Measurements from ENCODE around the gene ABHD17A. TPM values are rescaled to one million over a fixed set of nuclear protein-coding genes. Genes with fewer than 3 reads are reported as not detected.
"Not testable (repeated sequence)": the region's sequence is repeated elsewhere in the genome, so short reads cannot be mapped to it uniquely, and the experiment has no call there.

Gene ABHD17A
- total RNA-seq, 1 donor from 2014 or later, result 78.9 TPM

- DNase-seq (ENCODE audit: low spot score) (no peak), ATAC-seq (no peak)
- intact Hi-C loops (cut with DNase I), result no loop called here
Measured at GRCh38 chr19:1912760-1913505, 27.6 kb upstream of the ABHD17A start.

GRCh38 chr19:1911995-1912394, 26.7 kb upstream of the ABHD17A start:
- DNase-seq (ENCODE audit: low spot score) (no peak), ATAC-seq (no peak)
- intact Hi-C loops (cut with DNase I), result no loop called here

- DNase-seq (ENCODE audit: low spot score) (no peak), ATAC-seq (no peak)
- intact Hi-C loops (cut with DNase I), result no loop called here
Measured at GRCh38 chr19:1911098-1911497, 25.8 kb upstream of the ABHD17A start.

- ATAC-seq (no peak), DNase-seq (ENCODE audit: low spot score) (no peak)
- intact Hi-C loops (cut with DNase I), result no loop called here
Measured at GRCh38 chr19:1910177-1910576, 24.9 kb upstream of the ABHD17A start.

GRCh38 chr19:1909761-1910080, 24.4 kb upstream of the ABHD17A start:
- no peak for ATAC-seq
- intact Hi-C loops (cut with DNase I), result no loop called here
- DNase-seq (ENCODE audit: low spot score), result no peak

- intact Hi-C loops (cut with DNase I), result no loop called here
- no peak for ATAC-seq
- no peak for DNase-seq (ENCODE audit: low spot score)
Measured at GRCh38 chr19:1908364-1908678, 23.0 kb upstream of the ABHD17A start.

GRCh38 chr19:1907563-1908363, 22.5 kb upstream of the ABHD17A start:
- ATAC-seq, result no peak
- no peak for DNase-seq (ENCODE audit: low spot score)
- intact Hi-C loops (cut with DNase I), result no loop called here

GRCh38 chr19:1906985-1907562, 21.8 kb upstream of the ABHD17A start:
- ATAC-seq (no peak), DNase-seq (ENCODE audit: low spot score) (no peak)
- intact Hi-C loops (cut with DNase I), result no loop called here

GRCh38 chr19:1905863-1906375, 20.6 kb upstream of the ABHD17A start:
- DNase-seq (ENCODE audit: low spot score) (no peak), ATAC-seq (no peak)
- intact Hi-C loops (cut with DNase I), result no loop called here

GRCh38 chr19:1905110-1905862, 20.0 kb upstream of the ABHD17A start, which contains the start of the genes ADAT3 and SCAMP4:
ADAT3 (plus strand) TSS chr19:1905399; CDS start chr19:1912048, 6,649 bp downstream.
SCAMP4 (plus strand) TSS chr19:1905399; CDS start chr19:1915020, 9,621 bp downstream.
- ATAC-seq (peak; percentile 97), DNase-seq (ENCODE audit: low spot score) (peak; percentile 99)
- intact Hi-C loops (cut with DNase I), result no loop called here

- intact Hi-C loops (cut with DNase I), result no loop called here
- DNase-seq (ENCODE audit: low spot score) (no peak), ATAC-seq (peak; percentile 0)
Measured at GRCh38 chr19:1904860-1905109, 19.5 kb upstream of the ABHD17A start.

- intact Hi-C loops (cut with DNase I), result no loop called here
- ATAC-seq, result no peak
Measured at GRCh38 chr19:1902923-1903322, 17.6 kb upstream of the ABHD17A start.

GRCh38 chr19:1901940-1902404, 16.7 kb upstream of the ABHD17A start:
- intact Hi-C loops (cut with DNase I), result no loop called here
- ATAC-seq (no peak), DNase-seq (ENCODE audit: low spot score) (no peak)

More at GRCh38 chr19:1902923-1903322, 17.6 kb upstream of the ABHD17A start:
- DNase-seq (ENCODE audit: low spot score), result no peak

GRCh38 chr19:1896508-1896907, 11.2 kb upstream of the ABHD17A start:
- ATAC-seq, result no peak
- no peak for DNase-seq (ENCODE audit: low spot score)
- intact Hi-C loops (cut with DNase I), result no loop called here

- intact Hi-C loops (cut with DNase I), result no loop called here
- ATAC-seq, result no peak
Measured at GRCh38 chr19:1893791-1894190, 8.5 kb upstream of the ABHD17A start.

GRCh38 chr19:1889907-1890306, 4.6 kb upstream of the ABHD17A start:
- ATAC-seq, result no peak
- no peak for DNase-seq (ENCODE audit: low spot score)
- intact Hi-C loops (cut with DNase I), result no loop called here

More at GRCh38 chr19:1893791-1894190, 8.5 kb upstream of the ABHD17A start:
- no peak for DNase-seq (ENCODE audit: low spot score)

GRCh38 chr19:1888385-1888784, 3.1 kb upstream of the ABHD17A start:
- intact Hi-C loops (cut with DNase I), result no loop called here
- DNase-seq (ENCODE audit: low spot score) (no peak), ATAC-seq (no peak)

GRCh38 chr19:1886360-1886759, 1.1 kb upstream of the ABHD17A start:
- ATAC-seq; intact Hi-C loops (cut with DNase I); DNase-seq (ENCODE audit: low spot score): not testable (repeated sequence)

GRCh38 chr19:1884719-1885334, 469 bp downstream of the ABHD17A start:
- intact Hi-C loops (cut with DNase I), result no loop called here
- ATAC-seq (no peak), DNase-seq (ENCODE audit: low spot score) (no peak)
